Right lobe of liver (tissue), 4 donors: ENCODE results near the gene TCF4.

Experiments
- CTCF ChIP-seq, 4 donors: fragments of 200-600 bp in 3 of 4; fragments of 450-650 bp in 1 of 4; IDR thresholded peaks; one replicate each; pipeline versions ENCODE4 v1.5.1 to v1.8.0; 2016 to 2022; ENCODE audit warnings: antibody characterized with exemption in 4 of 4, mild to moderate bottlenecking in 2 of 4
- POLR2A ChIP-seq: fragments of 450-650 bp; IDR thresholded peaks from one replicate; pipeline ENCODE4 v1.6.1; 2017; ENCODE audit warnings: antibody characterized with exemption, mild to moderate bottlenecking
- donor health status: DM: no; HTN: no; CAD: no.
- donor health status: DM: no; HTN: no; CAD: no.
- donor health status: DM: no; HTN: yes; CAD: no.

GRCh38 chr18:55224086-55224625, 363.8 kb downstream of the TCF4 start:
- TF ChIP-seq CTCF (IDR thresholded peaks at IDR 0.05) (no peak), POLR2A (no peak)
